K562 (cell line): ENCODE results near the gene C17orf78.

ENCODE experiments used
- ADNP ChIP-seq: fragments of 200-800 bp; sonication (Bioruptor generic); IDR thresholded peaks from 2 replicates; pipeline ENCODE4 v1.6.1; 2016; ENCODE audit warnings: missing genetic modification characterization, missing compliant biosample characterization
- LEF1 ChIP-seq: fragments of 450-650 bp; IDR thresholded peaks from 2 replicates; pipeline ENCODE4 v1.6.1; 2016; ENCODE audit warnings: mild to moderate bottlenecking
- SRF ChIP-seq, 2 experiments: fragments of 250-450, 450-650 bp in 1 of 2; sonication (Bioruptor Pico) in 1 of 2; sonication (generic) in 1 of 2; formaldehyde crosslinking; IDR thresholded peaks; 2 replicates each; pipeline versions ENCODE4 v1.5.0 to v1.5.1; 2020 to 2022; ENCODE audit warnings: mild to moderate bottlenecking in 1 of 2, missing genetic modification reagents in 1 of 2
- YBX1 ChIP-seq: fragments of 450-650 bp; IDR thresholded peaks from 2 replicates; pipeline ENCODE4 v1.7.1; 2016; ENCODE audit warnings: mild to moderate bottlenecking
- TF ChIP-seq, protein P1 (sequence below): sonication (generic); formaldehyde crosslinking; IDR thresholded peaks from 2 replicates; pipeline ENCODE4 v1.8.0; 2022; ENCODE audit warnings: mild to moderate bottlenecking, missing genetic modification reagents, borderline replicate concordance
- TF ChIP-seq, protein P2 (sequence below), 3 experiments: IDR thresholded peaks in 2 of 3; conservative IDR thresholded peaks in 1 of 3; 2 replicates each; pipeline ENCODE4 v1.5.1; 2011 to 2012; ENCODE audit warnings: low read length in 3 of 3, mild to moderate bottlenecking in 3 of 3, control low read depth in 2 of 3, improper control_type of control experiment in 1 of 3, inconsistent platforms in 1 of 3, low read depth in 1 of 3, mixed read lengths in 1 of 3, moderate library complexity in 1 of 3; ENCODE audit not compliant: insufficient read depth in 2 of 3
- TF ChIP-seq, protein P3 (sequence below): fragments of 250-450 bp; sonication (Bioruptor Pico); IDR thresholded peaks from 2 replicates; pipeline ENCODE4 v1.4.0; 2020

DNA sequence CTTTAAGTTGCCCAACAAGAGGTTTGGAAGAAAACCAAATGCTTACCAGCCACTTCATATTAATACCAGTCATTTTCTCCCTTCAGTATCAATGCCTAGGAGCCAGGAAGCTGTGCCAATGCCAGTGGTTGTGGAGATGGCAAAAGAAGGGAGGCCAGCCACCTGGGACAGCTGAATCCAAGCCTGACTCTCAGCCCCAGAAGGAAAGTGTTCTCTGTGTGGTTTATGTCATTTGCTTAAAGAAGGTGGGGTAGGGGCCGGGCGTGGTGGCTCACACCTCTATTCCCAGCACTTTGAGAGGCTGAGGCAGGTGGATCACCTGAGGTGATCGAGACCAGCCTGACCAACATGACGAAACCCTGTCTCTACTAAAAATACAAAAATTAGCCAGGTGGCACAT lies 13.4 kb downstream of the C17orf78 start:
- TF ChIP-seq ADNP: no peak
- TF ChIP-seq, protein P1, sequence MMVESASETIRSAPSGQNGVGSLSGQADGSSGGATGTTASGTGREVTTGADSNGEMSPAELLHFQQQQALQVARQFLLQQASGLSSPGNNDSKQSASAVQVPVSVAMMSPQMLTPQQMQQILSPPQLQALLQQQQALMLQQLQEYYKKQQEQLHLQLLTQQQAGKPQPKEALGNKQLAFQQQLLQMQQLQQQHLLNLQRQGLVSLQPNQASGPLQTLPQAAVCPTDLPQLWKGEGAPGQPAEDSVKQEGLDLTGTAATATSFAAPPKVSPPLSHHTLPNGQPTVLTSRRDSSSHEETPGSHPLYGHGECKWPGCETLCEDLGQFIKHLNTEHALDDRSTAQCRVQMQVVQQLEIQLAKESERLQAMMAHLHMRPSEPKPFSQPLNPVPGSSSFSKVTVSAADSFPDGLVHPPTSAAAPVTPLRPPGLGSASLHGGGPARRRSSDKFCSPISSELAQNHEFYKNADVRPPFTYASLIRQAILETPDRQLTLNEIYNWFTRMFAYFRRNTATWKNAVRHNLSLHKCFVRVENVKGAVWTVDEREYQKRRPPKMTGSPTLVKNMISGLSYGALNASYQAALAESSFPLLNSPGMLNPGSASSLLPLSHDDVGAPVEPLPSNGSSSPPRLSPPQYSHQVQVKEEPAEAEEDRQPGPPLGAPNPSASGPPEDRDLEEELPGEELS (CRISPR knock-in tag): no peak
- TF ChIP-seq LEF1: no peak
- TF ChIP-seq, protein P2, sequence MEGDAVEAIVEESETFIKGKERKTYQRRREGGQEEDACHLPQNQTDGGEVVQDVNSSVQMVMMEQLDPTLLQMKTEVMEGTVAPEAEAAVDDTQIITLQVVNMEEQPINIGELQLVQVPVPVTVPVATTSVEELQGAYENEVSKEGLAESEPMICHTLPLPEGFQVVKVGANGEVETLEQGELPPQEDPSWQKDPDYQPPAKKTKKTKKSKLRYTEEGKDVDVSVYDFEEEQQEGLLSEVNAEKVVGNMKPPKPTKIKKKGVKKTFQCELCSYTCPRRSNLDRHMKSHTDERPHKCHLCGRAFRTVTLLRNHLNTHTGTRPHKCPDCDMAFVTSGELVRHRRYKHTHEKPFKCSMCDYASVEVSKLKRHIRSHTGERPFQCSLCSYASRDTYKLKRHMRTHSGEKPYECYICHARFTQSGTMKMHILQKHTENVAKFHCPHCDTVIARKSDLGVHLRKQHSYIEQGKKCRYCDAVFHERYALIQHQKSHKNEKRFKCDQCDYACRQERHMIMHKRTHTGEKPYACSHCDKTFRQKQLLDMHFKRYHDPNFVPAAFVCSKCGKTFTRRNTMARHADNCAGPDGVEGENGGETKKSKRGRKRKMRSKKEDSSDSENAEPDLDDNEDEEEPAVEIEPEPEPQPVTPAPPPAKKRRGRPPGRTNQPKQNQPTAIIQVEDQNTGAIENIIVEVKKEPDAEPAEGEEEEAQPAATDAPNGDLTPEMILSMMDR (IDR thresholded peaks at IDR 0.05 in 2 of 3, conservative IDR thresholded peaks at IDR 0.05 in 1 of 3; ENCODE audit: insufficient read depth in 2 of 3, low read depth in 1 of 3, low read length in 3 of 3): no peak
- no peak for TF ChIP-seq SRF (CRISPR knock-in tag; IDR thresholded peaks at IDR 0.05)
- TF ChIP-seq, protein P3, sequence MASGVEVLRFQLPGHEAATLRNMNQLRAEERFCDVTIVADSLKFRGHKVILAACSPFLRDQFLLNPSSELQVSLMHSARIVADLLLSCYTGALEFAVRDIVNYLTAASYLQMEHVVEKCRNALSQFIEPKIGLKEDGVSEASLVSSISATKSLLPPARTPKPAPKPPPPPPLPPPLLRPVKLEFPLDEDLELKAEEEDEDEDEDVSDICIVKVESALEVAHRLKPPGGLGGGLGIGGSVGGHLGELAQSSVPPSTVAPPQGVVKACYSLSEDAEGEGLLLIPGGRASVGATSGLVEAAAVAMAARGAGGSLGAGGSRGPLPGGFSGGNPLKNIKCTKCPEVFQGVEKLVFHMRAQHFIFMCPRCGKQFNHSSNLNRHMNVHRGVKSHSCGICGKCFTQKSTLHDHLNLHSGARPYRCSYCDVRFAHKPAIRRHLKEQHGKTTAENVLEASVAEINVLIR (CRISPR knock-in tag): no peak
- no peak for TF ChIP-seq YBX1
